ENCODE results near the gene ZDHHC5.

GRCh38 chr11:57746920-57747319 is 79.0 kb downstream of the ZDHHC5 start:
- TF ChIP-seq EZH2 (IDR thresholded peaks at IDR 0.05; ENCODE audit: insufficient read depth, low read length) (no peak), CTCF (IDR thresholded peaks at IDR 0.05; ENCODE audit: insufficient read depth, low read depth, low read length) (no peak)

All from astrocyte (in vitro differentiated cells and primary cell).